Endodermal cell (in vitro differentiated cells): ENCODE data around the gene RGS13. TPM values are rescaled to one million over a fixed set of nuclear protein-coding genes. Genes with fewer than 3 reads are reported as not detected.

Experiments
- DNase-seq: peaks from one replicate; pipeline ENCODE4 v3.0.0-alpha.2; 2017
- H3K27ac ChIP-seq: 2 replicates; pipeline ENCODE4 v1.5.1; 2013; ENCODE audit warnings: mild to moderate bottlenecking, low read depth, low read length, moderate library complexity
- H3K27me3 ChIP-seq: 2 replicates; pipeline ENCODE4 v1.6.1; 2013; ENCODE audit warnings: mild to moderate bottlenecking, low read length, moderate library complexity; ENCODE audit not compliant: insufficient read depth, control insufficient read depth, poor library complexity, severe bottlenecking
- H3K36me3 ChIP-seq: 2 replicates; pipeline ENCODE4 v1.7.0; 2013; ENCODE audit warnings: mild to moderate bottlenecking, low read length, moderate library complexity; ENCODE audit not compliant: control insufficient read depth, insufficient read depth
- H3K4me1 ChIP-seq: one replicate; pipeline ENCODE4 v1.7.0; 2013; ENCODE audit warnings: low read length; ENCODE audit not compliant: control insufficient read depth, insufficient read depth
- H3K4me3 ChIP-seq: 2 replicates; pipeline ENCODE4 v1.5.1; 2013; ENCODE audit warnings: mild to moderate bottlenecking, low read length, moderate library complexity
- H3K9ac ChIP-seq: 2 replicates; pipeline ENCODE4 v1.6.1; 2013; ENCODE audit warnings: mild to moderate bottlenecking, low read length, moderate library complexity; ENCODE audit not compliant: poor library complexity, severe bottlenecking; ENCODE audit errors: extremely low read depth
- H3K9me3 ChIP-seq: 2 replicates; pipeline ENCODE4 v1.6.1; 2013; ENCODE audit warnings: mild to moderate bottlenecking, low read length, moderate library complexity; ENCODE audit not compliant: control insufficient read depth
- H3K27ac Mint-ChIP-seq: 2 replicates; pipeline ENCODE4 v1.8.0; 2020; ENCODE audit warnings: mixed read lengths
- H3K27me3 Mint-ChIP-seq: 2 replicates; pipeline ENCODE4 v1.8.0; 2021; ENCODE audit warnings: mild to moderate bottlenecking, mixed read lengths; ENCODE audit not compliant: insufficient read depth
- H3K36me3 Mint-ChIP-seq: 2 replicates; pipeline ENCODE4 v1.8.0; 2020; ENCODE audit warnings: low read depth, mixed read lengths
- H3K4me1 Mint-ChIP-seq: 2 replicates; pipeline ENCODE4 v1.8.0; 2020; ENCODE audit warnings: mixed read lengths
- H3K4me3 Mint-ChIP-seq: 2 replicates; pipeline ENCODE4 v1.8.0; 2020; ENCODE audit warnings: mild to moderate bottlenecking, moderate library complexity, mixed read lengths
- H3K9me3 Mint-ChIP-seq: 2 replicates; pipeline ENCODE4 v1.8.0; 2020; ENCODE audit warnings: mild to moderate bottlenecking, mixed read lengths
- CTCF ChIP-seq: fragments of 200-600 bp; sonication (generic); conservative IDR thresholded peaks from 2 replicates; pipeline ENCODE4 v1.5.0; 2021; ENCODE audit warnings: antibody characterized with exemption, mild to moderate bottlenecking
- WGBS, 2 experiments: methylation state at CpG; one replicate each; pipeline versions ENCODE4 v1.1.5 to v1.1.7; 2013; ENCODE audit warnings: missing lambda C conversion rate in 2 of 2, mixed read lengths in 1 of 2; ENCODE audit not compliant: insufficient coverage in 1 of 2, insufficient read length in 1 of 2; 5-methylcytosine and 5-hydroxymethylcytosine counted together
- total RNA-seq, 2 donors: library from RNA; stranded (reverse); fragmentation: NEBNext Ultra II Directional in 1 of 2; extraction: Animal tissue kit (Norgen Biotek cat#: 25700) in 1 of 2; gene quantifications; 2 replicates in 1 of 2; 3 replicates in 1 of 2; pipeline ENCODE4 v1.2.1, GENCODE V29; 2021

The RGS13 gene
- total RNA-seq, 2 donors from 2014 or later = not detected

GRCh38 chr1:192691041-192691440 is 55.1 kb downstream of the RGS13 start:
- peaks cover 31% of the 10 kb centered on the region for H3K4me1 Mint-ChIP-seq

GRCh38 chr1:192696082-192696481 is 60.1 kb downstream of the RGS13 start:
- 92 to 100% methylated on average over 1 to 2 of the region's 2 CpGs for WGBS, 2 experiments
- Mint-ChIP-seq H3K4me3 (no peak overlapping the region), H3K27me3 (no peaks in the 10 kb centered on the region), H3K9me3 (peaks cover 24% of the 10 kb centered on the region), H3K4me1 (peaks cover 23% of the 10 kb centered on the region), H3K27ac (no peak overlapping the region), H3K36me3 (peaks cover 12% of the 10 kb centered on the region)
- H3K4me3 ChIP-seq = no peak overlapping the region
- H3K9me3 ChIP-seq = peaks cover 22% of the 10 kb centered on the region
- no peak overlapping the region for H3K27ac ChIP-seq
- peaks cover 7% of the 10 kb centered on the region for H3K4me1 ChIP-seq
- TF ChIP-seq CTCF = no peak
- DNase-seq = no peak
- no peak overlapping the region for H3K9ac ChIP-seq
- no peaks in the 10 kb centered on the region for H3K36me3 ChIP-seq
- H3K27me3 ChIP-seq = no peaks in the 10 kb centered on the region

More at GRCh38 chr1:192691041-192691440, 55.1 kb downstream of the RGS13 start:
- TF ChIP-seq CTCF = no peak
- Mint-ChIP-seq H3K9me3 (peaks cover 61% of the 10 kb centered on the region), H3K36me3 (peaks cover 17% of the 10 kb centered on the region), H3K27me3 (no peaks in the 10 kb centered on the region), H3K27ac (peak overlapping the region; percentile 62), H3K4me3 (no peak overlapping the region)
- Histone ChIP-seq H3K9me3 (peaks cover 44% of the 10 kb centered on the region), H3K9ac (no peak overlapping the region), H3K27ac (no peak overlapping the region), H3K36me3 (no peaks in the 10 kb centered on the region), H3K4me3 (peak overlapping the region; percentile 2), H3K27me3 (no peaks in the 10 kb centered on the region), H3K4me1 (peaks cover 7% of the 10 kb centered on the region)
- 29 to 80% methylated on average over 1 of the region's 1 CpG for WGBS, 2 experiments
- no peak for DNase-seq

- peaks cover 11% of the 10 kb centered on the region for H3K9me3 ChIP-seq
- 93% methylated on average over 2 of the region's 2 CpGs; no CpG with 5 or more reads in 1 of the 2 experiments for WGBS, 2 experiments
- TF ChIP-seq CTCF = no peak
- H3K27ac Mint-ChIP-seq = no peak overlapping the region
- H3K4me3 Mint-ChIP-seq = no peak overlapping the region
- no peak overlapping the region for H3K4me3 ChIP-seq
- H3K36me3 Mint-ChIP-seq = peaks cover 6% of the 10 kb centered on the region
- peaks cover 16% of the 10 kb centered on the region for H3K4me1 Mint-ChIP-seq
- H3K27me3 ChIP-seq = no peaks in the 10 kb centered on the region
- H3K4me1 ChIP-seq = peaks cover 7% of the 10 kb centered on the region
- no peaks in the 10 kb centered on the region for H3K36me3 ChIP-seq
- H3K27me3 Mint-ChIP-seq = no peaks in the 10 kb centered on the region
- no peak for DNase-seq
- H3K9me3 Mint-ChIP-seq = peaks cover 15% of the 10 kb centered on the region
- no peak overlapping the region for H3K27ac ChIP-seq
- H3K9ac ChIP-seq = no peak overlapping the region
These were observed 61.8 kb downstream of the RGS13 start for GRCh38 chr1:192697771-192698170.
